MM.1S (cell line): ENCODE measurements around the gene CARMIL1.

Source experiments
- DNase-seq: peaks from one replicate; pipeline ENCODE4 v3.0.0-alpha.2; 2015
- H2AFZ ChIP-seq: fragments of 300-600 bp; sonication (generic); 2 replicates; pipeline ENCODE4 v1.6.0; 2016; ENCODE audit warnings: antibody characterized with exemption, low read length
- H3F3A ChIP-seq: fragments of 300-600 bp; sonication (generic); 2 replicates; pipeline ENCODE4 v1.6.1; 2016; ENCODE audit warnings: mild to moderate bottlenecking, antibody characterized with exemption, low read length, moderate library complexity, mixed read lengths; ENCODE audit not compliant: insufficient read depth
- H3K27ac ChIP-seq: fragments of 300-600 bp; sonication (generic); 2 replicates; pipeline ENCODE4 v1.5.1; 2016; ENCODE audit warnings: mild to moderate bottlenecking, low read length
- H3K27me3 ChIP-seq: fragments of 300-600 bp; sonication (generic); replicated peaks from 2 replicates; pipeline ENCODE4 v1.6.0; 2016; ENCODE audit warnings: low read length; ENCODE audit not compliant: insufficient read depth
- H3K36me3 ChIP-seq: fragments of 300-600 bp; sonication (generic); replicated peaks from 2 replicates; pipeline ENCODE4 v1.6.1; 2016; ENCODE audit warnings: mild to moderate bottlenecking, low read length, mixed read lengths; ENCODE audit not compliant: insufficient read depth
- H3K4me1 ChIP-seq: fragments of 300-600 bp; sonication (generic); 2 replicates; pipeline ENCODE4 v1.6.1; 2016; ENCODE audit warnings: low read length, mixed read lengths
- H3K4me2 ChIP-seq: fragments of 300-600 bp; sonication (generic); 2 replicates; pipeline ENCODE4 v1.6.0; 2016; ENCODE audit warnings: low read depth, low read length
- H3K4me3 ChIP-seq: fragments of 300-600 bp; sonication (generic); 2 replicates; pipeline ENCODE4 v1.5.1; 2016; ENCODE audit warnings: low read length, mixed read lengths
- H3K79me2 ChIP-seq: fragments of 300-600 bp; sonication (generic); 2 replicates; pipeline ENCODE4 v1.6.1; 2016; ENCODE audit warnings: mixed run types, low read length, mixed read lengths
- H3K9ac ChIP-seq: fragments of 300-600 bp; sonication (generic); 2 replicates; pipeline ENCODE4 v1.6.1; 2016; ENCODE audit warnings: low read length, mixed read lengths
- H3K9me2 ChIP-seq: fragments of 300-600 bp; sonication (generic); replicated peaks from 2 replicates; pipeline ENCODE4 v1.6.1; 2016; ENCODE audit warnings: mild to moderate bottlenecking, low read length, mixed read lengths; ENCODE audit not compliant: insufficient read depth
- H3K9me3 ChIP-seq: fragments of 300-600 bp; sonication (generic); replicated peaks from 2 replicates; pipeline ENCODE4 v1.6.1; 2016; ENCODE audit warnings: mild to moderate bottlenecking, low read length, mixed read lengths; ENCODE audit not compliant: insufficient read depth
- H4K20me1 ChIP-seq: fragments of 300-600 bp; sonication (generic); 2 replicates; pipeline ENCODE4 v1.6.1; 2016; ENCODE audit warnings: mild to moderate bottlenecking, low read length, moderate library complexity, mixed read lengths; ENCODE audit not compliant: insufficient read depth
- EZH2 ChIP-seq: fragments of 300-600 bp; sonication (generic); optimal IDR thresholded peaks from 2 replicates; pipeline ENCODE3; 2017; ENCODE audit warnings: low read depth, mild to moderate bottlenecking, antibody characterized with exemption, low read length, mixed read lengths
- EZH2phosphoT487 ChIP-seq: fragments of 300-600 bp; sonication (generic); IDR thresholded peaks from 2 replicates; pipeline ENCODE4 v1.6.1; 2018; ENCODE audit warnings: antibody characterized with exemption, low read length
- TF ChIP-seq, protein P1 (sequence below): fragments of 300-600 bp; sonication (generic); IDR thresholded peaks from 2 replicates; pipeline ENCODE4 v1.5.1; 2016; ENCODE audit warnings: antibody characterized with exemption, low read length, mixed read lengths

Gene CARMIL1

DNA sequence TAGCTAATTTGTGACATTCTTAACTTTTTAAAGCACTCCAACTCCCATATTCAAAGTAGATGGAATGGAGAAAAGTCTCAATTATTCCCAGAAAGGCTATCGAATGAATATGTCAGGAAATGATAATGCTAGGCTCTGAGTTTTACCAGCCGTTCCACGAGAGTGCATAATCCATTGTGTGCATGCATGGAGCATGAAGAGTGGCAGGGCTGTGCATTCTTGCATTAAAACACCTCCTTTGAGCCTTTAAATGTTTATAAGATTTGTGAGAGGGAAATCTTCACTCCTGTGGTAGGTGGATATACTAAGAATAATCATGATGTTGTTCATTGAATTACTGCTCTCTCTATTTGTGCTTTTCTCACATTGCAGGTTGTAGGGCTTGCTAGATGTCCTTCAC, 178.3 kb downstream of the CARMIL1 start:
- H3K27ac ChIP-seq: no peak overlapping the region
- H3K9me3 ChIP-seq: no peaks in the 10 kb centered on the region
- H3K9me2 ChIP-seq: no peaks in the 10 kb centered on the region
- no peak overlapping the region for H3K4me2 ChIP-seq
- no peak overlapping the region for H2AFZ ChIP-seq
- no peaks in the 10 kb centered on the region for H3K36me3 ChIP-seq
- no peaks in the 10 kb centered on the region for H3F3A ChIP-seq
- no peak overlapping the region for H3K9ac ChIP-seq
- TF ChIP-seq, protein P1, sequence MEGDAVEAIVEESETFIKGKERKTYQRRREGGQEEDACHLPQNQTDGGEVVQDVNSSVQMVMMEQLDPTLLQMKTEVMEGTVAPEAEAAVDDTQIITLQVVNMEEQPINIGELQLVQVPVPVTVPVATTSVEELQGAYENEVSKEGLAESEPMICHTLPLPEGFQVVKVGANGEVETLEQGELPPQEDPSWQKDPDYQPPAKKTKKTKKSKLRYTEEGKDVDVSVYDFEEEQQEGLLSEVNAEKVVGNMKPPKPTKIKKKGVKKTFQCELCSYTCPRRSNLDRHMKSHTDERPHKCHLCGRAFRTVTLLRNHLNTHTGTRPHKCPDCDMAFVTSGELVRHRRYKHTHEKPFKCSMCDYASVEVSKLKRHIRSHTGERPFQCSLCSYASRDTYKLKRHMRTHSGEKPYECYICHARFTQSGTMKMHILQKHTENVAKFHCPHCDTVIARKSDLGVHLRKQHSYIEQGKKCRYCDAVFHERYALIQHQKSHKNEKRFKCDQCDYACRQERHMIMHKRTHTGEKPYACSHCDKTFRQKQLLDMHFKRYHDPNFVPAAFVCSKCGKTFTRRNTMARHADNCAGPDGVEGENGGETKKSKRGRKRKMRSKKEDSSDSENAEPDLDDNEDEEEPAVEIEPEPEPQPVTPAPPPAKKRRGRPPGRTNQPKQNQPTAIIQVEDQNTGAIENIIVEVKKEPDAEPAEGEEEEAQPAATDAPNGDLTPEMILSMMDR: no peak
- TF ChIP-seq EZH2phosphoT487 (no peak), EZH2 (no peak)
- no peaks in the 10 kb centered on the region for H3K4me1 ChIP-seq
- no peaks in the 10 kb centered on the region for H3K79me2 ChIP-seq
- H4K20me1 ChIP-seq: no peaks in the 10 kb centered on the region
- H3K4me3 ChIP-seq: no peak overlapping the region
- no peak for DNase-seq
- no peaks in the 10 kb centered on the region for H3K27me3 ChIP-seq

DNA sequence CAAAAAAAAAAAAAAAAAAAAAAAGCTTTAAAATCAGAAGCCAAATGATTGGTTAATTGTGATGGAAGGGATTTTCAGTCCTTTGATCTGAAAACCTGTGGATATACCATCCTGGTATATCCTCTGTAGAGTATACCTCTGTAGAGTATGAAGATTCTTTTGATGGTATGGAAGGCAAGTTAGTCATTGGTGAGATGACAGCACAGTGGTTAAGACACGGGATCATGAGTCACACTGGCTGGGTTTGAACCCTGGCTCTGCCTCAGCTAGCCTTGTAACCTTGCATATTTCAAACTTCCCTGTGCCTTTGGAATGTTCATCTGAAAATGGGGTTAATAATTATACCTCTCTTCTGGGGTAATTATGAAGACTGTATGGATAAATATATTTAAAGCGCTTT, 179.3 kb downstream of the CARMIL1 start:
- no peak for DNase-seq
- no peak overlapping the region for H3K4me2 ChIP-seq

DNA sequence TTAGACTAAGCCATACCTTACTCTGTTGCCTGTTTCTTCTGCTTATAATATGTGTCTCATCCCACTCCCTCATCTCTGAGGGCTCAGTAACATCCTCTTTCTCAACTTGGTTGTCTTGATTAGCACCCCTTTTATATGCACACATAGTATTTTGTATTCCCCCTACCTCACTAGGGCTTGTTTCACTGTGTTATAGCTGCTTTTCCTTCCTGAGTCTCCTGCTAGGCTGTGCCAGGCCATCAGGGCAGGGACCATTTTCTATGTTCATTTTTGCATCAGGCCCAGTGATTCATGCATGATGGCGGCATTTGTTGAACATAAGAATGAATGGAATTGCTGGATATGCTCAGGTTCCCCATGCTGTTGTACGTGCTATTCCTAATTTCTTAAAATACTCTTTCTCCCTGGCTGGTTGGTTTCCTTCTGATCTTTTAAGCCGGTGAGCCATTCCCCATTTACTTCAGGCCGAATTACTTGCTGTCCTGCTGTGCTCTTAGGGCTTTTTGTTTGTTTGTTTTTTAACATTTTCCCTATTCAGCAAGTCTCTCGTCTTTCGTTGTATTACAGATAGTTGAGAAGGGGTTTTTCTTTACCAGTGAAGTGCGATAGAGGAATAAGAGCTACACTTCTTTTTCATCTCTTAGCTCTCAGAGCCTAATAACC, 183.2 kb downstream of the CARMIL1 start:
- H3K27ac ChIP-seq: no peak overlapping the region
- no peaks in the 10 kb centered on the region for H3K9me2 ChIP-seq

More for the DNA sequence above, 179.3 kb downstream of the CARMIL1 start:
- Histone ChIP-seq H3K36me3 (no peaks in the 10 kb centered on the region), H3K27me3 (no peaks in the 10 kb centered on the region), H4K20me1 (no peaks in the 10 kb centered on the region), H3K27ac (no peak overlapping the region), H3K9ac (no peak overlapping the region), H3K79me2 (no peaks in the 10 kb centered on the region), H3K9me2 (no peaks in the 10 kb centered on the region), H3K4me3 (no peak overlapping the region), H3K4me1 (no peaks in the 10 kb centered on the region), H2AFZ (no peak overlapping the region), H3K9me3 (no peaks in the 10 kb centered on the region), H3F3A (no peaks in the 10 kb centered on the region)
- TF ChIP-seq EZH2phosphoT487 (no peak), EZH2 (no peak)
- TF ChIP-seq, protein P1: no peak

More for the DNA sequence above, 183.2 kb downstream of the CARMIL1 start:
- Histone ChIP-seq H3K27me3 (no peaks in the 10 kb centered on the region), H3F3A (no peaks in the 10 kb centered on the region), H2AFZ (no peak overlapping the region), H3K36me3 (no peaks in the 10 kb centered on the region), H3K9me3 (no peaks in the 10 kb centered on the region), H3K4me2 (no peak overlapping the region), H3K4me1 (no peaks in the 10 kb centered on the region), H3K79me2 (no peaks in the 10 kb centered on the region), H3K9ac (no peak overlapping the region), H4K20me1 (no peaks in the 10 kb centered on the region), H3K4me3 (no peak overlapping the region)
- TF ChIP-seq EZH2phosphoT487 (no peak), EZH2 (no peak)
- TF ChIP-seq, protein P1: no peak
- DNase-seq: no peak
